ENCODE data around the gene UBE2J1. TPM values are rescaled to one million over a fixed set of nuclear protein-coding genes. Genes with fewer than 3 reads are reported as not detected.

The UBE2J1 gene
- total and polyA plus RNA-seq, 11 donors, result 8.9 to 28.2 (median 15.2) TPM

- DNase-seq (no peak), ATAC-seq (no peak)
- H3K27ac ChIP-seq, result no peak overlapping the region
- WGBS, 4 donors, result 93 to 97% (median 95%) methylated on average over 2 of the region's 2 CpGs
- H3K27me3 ChIP-seq, result no peaks in the 10 kb centered on the region
- peaks cover 0 to 30% (median 3%) of the 10 kb centered on the region in 12 donors for H3K4me1 ChIP-seq
- no peak for TF ChIP-seq CTCF (IDR thresholded peaks at IDR 0.05)
- no peak for TF ChIP-seq POLR2A (IDR thresholded peaks at IDR 0.05)
- no peaks in the 10 kb centered on the region for H3K9me3 ChIP-seq
- intact Hi-C loops (cut with DNase I), result loop anchor here in 3 of 10 donors (10.0 kb wide), 2 partner anchors 216 to 376 kb away; partner anchors contain the start of gene PM20D2 (in 1 of the 3)
- H3K36me3 ChIP-seq, result no peaks in the 10 kb centered on the region
- no peak overlapping the region for H3K4me3 ChIP-seq
Observed at GRCh38 chr6:89360415-89360999, 8.0 kb upstream of the UBE2J1 start.

GRCh38 chr6:89359561-89359960, 7.0 kb upstream of the UBE2J1 start:
- H3K27me3 ChIP-seq, result no peaks in the 10 kb centered on the region
- no peaks in the 10 kb centered on the region for H3K9me3 ChIP-seq
- DNase-seq, result no peak
- peaks cover 0 to 25% (median 0%) of the 10 kb centered on the region in 12 donors for H3K4me1 ChIP-seq
- 18 to 43% (median 21%) methylated on average over 1 of the region's 1 CpG for WGBS, 4 donors
- no peak overlapping the region for H3K27ac ChIP-seq
- TF ChIP-seq CTCF (IDR thresholded peaks at IDR 0.05), result no peak
- no peak for TF ChIP-seq POLR2A (IDR thresholded peaks at IDR 0.05)
- no peak overlapping the region for H3K4me3 ChIP-seq
- ATAC-seq, result no peak
- intact Hi-C loops (cut with DNase I), result loop anchor here in 1 of 10 donors (10.0 kb wide), 1 partner anchor 235 kb away; no protein-coding TSS in a partner anchor
- H3K36me3 ChIP-seq, result no peaks in the 10 kb centered on the region

- peak overlapping the region in 8 of 12 donors; percentile 14 to 33 (median 26) for H3K4me3 ChIP-seq
- no peak for DNase-seq
- H3K4me1 ChIP-seq, result peaks cover 0 to 28% (median 2%) of the 10 kb centered on the region in 12 donors
- no peaks in the 10 kb centered on the region for H3K9me3 ChIP-seq
- 33 to 46% (median 44%) methylated on average over 3 of the region's 3 CpGs for WGBS, 4 donors
- H3K27ac ChIP-seq, result peak overlapping the region in 5 of 12 donors; percentile 14 to 52 (median 24)
- H3K36me3 ChIP-seq, result no peaks in the 10 kb centered on the region
- H3K27me3 ChIP-seq, result no peaks in the 10 kb centered on the region
- intact Hi-C loops (cut with DNase I), result loop anchor here in 1 of 10 donors (10.0 kb wide), 1 partner anchor 233 kb away; no protein-coding TSS in a partner anchor
- ATAC-seq, result no peak
- TF ChIP-seq CTCF (IDR thresholded peaks at IDR 0.05), result no peak
- no peak for TF ChIP-seq POLR2A (IDR thresholded peaks at IDR 0.05)
Observed at GRCh38 chr6:89357390-89357789, 4.9 kb upstream of the UBE2J1 start.

GRCh38 chr6:89356642-89357170, 4.2 kb upstream of the UBE2J1 start:
- TF ChIP-seq CTCF (IDR thresholded peaks at IDR 0.05), result no peak
- TF ChIP-seq POLR2A (IDR thresholded peaks at IDR 0.05), result no peak
- Histone ChIP-seq H3K27ac (peak overlapping the region in 3 of 12 donors; percentile 14 to 40 (median 16)), H3K27me3 (no peaks in the 10 kb centered on the region), H3K4me1 (peaks cover 0 to 30% (median 2%) of the 10 kb centered on the region in 12 donors), H3K36me3 (no peaks in the 10 kb centered on the region), H3K9me3 (no peaks in the 10 kb centered on the region), H3K4me3 (peak overlapping the region in 2 of 12 donors; percentile 27 to 32)
- no peak for DNase-seq
- no peak for ATAC-seq
- intact Hi-C loops (cut with DNase I), result loop anchor here in 1 of 10 donors (10.0 kb wide), 1 partner anchor 232 kb away; no protein-coding TSS in a partner anchor
- WGBS, 4 donors, result 48 to 70% (median 58%) methylated on average over 1 of the region's 1 CpG

Measured in heart left ventricle (tissue), 16 donors.